Erythroblast (primary cell): ENCODE results near the gene LGALS9C.
"Not testable (repeated sequence)": the region's sequence is repeated elsewhere in the genome, so short reads cannot be mapped to it uniquely, and the experiment has no call there.

Experiments used
- DNase-seq, 2 experiments: peaks; one replicate each; lab custom pipeline; 2025; lab: John Stamatoyannopoulos, UW

The LGALS9C gene

DNA sequence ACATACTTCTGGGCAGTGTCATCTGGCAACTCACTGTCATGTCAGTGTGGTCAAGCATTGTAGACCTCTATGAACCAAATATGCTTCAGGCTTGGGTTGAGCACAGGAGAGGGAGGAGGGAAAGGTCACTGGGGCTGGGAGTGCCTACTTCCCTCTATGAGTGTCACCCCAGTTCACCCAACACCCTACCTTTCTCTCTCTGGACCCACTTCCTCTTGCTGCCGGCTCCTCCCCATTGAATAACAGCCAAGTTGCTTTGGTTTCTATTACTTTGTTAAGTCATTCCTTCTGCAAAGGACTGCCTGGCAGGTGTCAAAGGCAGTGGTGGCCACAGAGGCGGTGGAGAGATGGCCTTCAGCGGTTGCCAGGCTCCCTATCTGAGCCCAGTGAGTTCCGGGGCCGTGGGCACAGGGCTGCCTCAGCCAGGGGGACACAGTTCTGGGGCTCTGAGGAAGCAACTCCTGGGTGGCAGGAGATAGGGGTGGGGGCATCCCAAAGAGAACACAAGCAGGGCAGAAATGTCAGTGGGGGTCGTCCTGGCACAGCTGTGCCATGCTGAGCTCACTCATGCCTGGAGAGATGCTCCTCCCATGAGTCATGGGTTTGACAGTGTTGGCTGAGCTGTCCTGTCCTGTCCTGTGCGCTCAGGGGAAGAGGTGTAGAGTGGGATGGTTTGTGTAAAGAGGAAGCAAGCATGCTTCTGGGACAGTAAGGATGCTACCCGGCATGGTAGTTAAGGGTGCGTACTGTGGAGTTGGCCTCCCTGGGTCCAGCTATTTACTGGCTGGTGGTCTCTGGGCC, at the start of gene LGALS9C:
TSS of gene LGALS9C (plus strand) at position 282 of the 801 bp plus-strand sequence. CDS start at position 348, 66 bp downstream.
- not testable (repeated sequence) for DNase-seq

DNA sequence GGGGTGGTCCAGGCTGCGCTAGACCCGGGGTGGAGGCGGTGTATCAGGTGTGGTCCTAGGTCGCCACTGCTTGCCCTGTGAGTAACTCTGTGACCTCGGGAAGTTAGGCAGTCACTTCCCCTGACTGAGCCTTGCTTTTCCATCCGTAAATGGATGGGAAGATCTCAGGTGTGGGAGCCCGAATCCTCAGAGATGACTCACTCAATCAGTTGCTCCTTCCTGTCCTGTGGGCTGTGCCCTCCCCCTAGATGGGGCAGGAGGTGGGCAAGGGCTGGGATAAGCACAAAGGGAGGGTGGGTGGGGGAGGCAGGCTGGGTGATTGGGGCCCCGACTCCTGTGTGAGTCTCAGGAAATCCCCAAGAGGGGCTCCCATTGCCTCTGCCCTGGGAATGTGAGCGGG, 44.4 kb upstream of the LGALS9C start:
- DNase-seq: not testable (repeated sequence)

DNA sequence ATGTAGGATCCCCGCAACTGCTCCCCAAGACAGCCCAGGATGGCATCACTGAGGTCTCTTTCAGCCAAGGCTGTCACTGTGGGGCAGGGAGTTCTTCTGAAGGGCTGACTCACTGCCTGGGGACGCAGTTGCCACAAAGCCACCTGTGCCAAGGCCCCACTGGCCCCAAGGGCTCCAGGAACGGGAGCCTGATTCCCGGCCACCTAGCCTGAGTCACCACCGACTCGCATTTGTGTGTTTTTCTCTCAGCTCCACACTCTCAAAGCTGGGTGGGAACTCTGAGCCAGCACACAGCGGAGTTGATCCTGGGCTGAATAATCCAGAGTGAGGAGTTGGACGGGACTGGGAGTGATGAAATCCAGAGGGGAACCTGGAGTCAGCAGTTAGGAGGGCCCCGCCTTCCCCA, 37.1 kb upstream of the LGALS9C start:
- DNase-seq: not testable (repeated sequence)

DNA sequence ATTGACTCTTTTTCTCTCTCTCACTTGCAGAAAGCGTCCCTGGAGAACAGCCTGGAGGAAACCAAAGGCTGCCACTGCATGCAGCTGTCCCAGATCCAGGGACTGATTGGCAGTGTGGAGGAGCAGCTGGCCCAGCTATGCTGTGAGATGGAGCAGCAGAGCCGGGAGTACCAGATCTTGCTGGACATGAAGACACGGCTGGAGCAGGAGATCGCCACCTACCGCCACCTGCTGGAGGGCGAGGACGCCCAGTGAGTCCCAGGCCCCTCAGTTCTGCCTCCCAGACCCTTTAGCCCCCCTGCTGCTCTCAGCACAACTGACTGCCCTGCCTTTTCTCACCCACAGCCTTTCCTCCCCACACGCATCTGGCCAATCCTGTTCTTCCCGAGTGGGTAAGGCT, 34.5 kb upstream of the LGALS9C start:
- not testable (repeated sequence) for DNase-seq

DNA sequence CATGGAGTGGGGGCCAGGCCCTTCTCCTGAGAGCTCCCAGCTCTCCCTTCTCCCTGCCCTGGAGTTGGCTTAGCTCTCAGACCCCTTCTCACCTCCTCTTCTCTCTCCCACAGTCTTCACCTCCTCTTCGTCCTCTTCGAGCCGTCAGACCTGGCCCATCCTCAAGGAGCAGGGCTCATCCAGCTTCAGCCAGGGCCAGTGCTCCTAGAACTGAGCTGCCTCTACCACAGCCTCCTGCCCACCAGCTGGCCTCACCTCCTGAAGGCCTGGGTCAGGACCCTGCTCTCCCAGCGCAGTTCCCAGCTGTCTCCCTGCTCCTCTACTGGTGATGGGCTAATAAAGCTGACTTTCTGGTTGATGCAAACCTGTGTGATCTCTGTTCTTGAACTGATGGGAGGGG, 34.1 kb upstream of the LGALS9C start:
- not testable (repeated sequence) for DNase-seq

DNA sequence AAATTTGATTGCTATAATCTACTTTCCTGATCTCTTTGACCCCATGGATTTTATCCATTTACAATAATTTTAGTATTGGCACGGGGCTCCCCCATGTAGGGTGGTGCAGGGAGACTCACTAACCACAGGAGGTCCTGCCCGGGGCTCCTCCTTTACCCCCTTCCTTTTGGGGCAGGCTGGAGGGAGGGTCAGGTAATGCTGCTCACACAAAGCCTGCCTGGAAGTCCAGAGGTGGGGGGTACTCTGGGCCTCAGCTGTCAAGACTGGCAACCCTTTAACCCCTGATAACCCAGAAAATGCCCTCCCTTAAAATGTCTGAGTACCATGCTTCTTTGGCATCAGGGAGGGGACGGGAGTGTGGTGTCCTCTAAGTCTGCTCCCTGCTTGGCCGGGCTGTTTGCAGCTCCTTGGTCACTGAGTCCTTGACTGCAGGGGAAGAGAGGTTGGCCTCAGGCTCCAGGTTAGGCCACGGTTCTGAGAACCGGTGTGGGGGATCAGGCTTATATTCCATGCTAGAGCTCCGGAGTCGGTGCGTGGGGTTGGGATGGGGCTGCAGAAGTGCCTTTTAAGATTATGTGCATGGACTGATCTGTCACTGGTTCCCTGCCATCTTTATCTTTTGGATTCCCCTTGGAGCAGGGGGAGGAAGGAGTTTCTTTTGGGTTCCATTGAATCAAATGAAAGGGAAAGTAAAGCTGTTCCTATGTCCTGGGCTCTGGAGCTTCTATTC, 28.9 kb upstream of the LGALS9C start:
- DNase-seq: not testable (repeated sequence)

DNA sequence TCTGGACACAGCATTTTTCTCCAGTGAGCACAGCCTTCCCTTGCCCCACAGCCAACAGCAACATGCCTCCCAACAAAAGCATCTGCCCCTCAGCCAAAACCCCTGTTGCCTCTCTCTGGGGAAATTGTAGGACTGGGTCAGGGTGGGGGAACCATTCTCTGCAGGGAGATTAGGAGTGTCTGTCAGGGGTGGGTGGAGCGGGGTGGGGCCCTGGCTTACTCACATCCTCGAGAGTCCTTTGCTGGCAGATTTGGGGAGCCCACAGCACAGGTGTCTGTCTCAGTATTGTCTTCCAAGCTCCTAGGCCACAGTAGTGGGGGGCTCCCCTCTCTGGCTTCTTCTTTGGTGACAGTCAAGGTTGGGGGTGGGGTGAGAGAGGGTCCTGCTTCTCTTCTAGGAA, 28.3 kb upstream of the LGALS9C start:
- DNase-seq: not testable (repeated sequence)

DNA sequence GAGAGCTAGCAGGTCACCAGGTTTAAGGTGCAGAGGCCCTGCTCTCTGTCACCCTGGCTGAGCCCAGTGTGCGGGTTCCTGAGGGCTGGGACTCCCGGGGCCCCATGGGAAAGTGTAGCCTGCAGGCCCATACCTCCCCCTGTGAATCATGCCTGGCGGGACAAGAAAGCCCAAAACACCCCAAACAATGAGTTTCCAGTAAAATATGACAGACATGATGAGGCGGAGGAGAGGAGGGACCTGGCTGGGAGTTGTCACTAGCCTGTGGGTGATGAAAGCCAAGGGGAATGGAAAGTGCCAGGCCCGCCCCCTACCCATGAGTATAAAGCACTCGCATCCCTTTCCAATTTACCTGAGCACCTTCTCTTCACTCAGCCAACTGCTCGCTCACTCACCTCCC, 26.8 kb upstream of the LGALS9C start:
- DNase-seq: not testable (repeated sequence)

DNA sequence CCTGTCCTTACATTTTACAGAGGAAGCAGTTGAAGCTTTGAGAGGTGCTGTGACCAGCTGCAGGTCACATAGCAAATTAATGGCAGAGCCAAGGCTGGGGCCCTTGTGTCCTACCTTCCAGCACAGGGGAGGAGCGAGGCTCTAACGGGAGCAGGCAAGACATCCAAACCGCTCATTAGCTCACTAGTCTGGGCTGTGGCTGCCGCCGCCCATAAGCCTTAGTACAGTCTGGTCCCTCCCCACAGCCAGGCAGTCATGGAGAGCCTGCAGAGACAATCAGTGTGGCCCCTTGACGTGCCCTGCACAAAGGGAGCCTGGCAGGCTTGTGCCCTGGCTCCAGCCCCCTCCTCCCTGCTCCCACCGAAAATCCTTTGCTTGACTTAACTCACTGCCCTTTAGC, 25.6 kb upstream of the LGALS9C start:
- DNase-seq: not testable (repeated sequence)

DNA sequence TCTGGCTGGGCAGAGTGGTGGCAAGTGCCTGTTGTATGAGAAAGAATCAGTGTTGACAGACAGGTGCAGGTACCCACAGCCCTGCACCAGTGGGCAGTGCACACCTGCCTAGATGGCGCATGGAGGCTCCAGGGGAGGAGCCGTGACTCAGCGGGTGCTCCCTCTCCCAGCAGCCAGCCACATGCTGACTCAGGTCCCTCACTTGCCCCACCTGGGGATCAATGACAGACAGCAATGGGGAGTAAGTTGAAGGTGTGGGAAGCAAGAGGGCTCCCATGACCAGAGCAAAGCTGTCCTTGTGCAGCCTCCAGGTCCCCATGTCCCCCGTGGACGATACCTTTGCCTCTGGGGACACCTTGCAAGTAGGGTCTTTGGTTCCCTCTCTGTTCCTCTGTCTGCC, 24.6 kb upstream of the LGALS9C start:
- not testable (repeated sequence) for DNase-seq

DNA sequence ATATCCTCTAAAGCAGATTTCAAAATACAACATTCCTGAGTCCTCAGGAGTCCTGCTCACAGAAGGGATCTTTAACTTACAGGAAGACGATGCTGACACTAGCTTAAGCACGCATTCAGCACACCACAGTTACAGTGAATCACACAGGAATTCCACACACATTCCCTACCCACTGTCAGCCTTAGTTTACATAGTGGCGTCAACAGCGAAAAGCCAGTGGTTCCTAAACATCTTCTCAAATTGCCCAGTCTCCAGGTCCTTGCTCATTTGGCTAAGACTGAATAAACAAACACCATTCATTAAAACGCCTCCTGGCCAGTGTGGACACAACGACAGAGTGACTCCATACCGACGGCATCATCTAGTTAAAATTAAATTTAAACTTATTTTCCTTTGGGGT, 17.6 kb upstream of the LGALS9C start:
- DNase-seq: not testable (repeated sequence)

DNA sequence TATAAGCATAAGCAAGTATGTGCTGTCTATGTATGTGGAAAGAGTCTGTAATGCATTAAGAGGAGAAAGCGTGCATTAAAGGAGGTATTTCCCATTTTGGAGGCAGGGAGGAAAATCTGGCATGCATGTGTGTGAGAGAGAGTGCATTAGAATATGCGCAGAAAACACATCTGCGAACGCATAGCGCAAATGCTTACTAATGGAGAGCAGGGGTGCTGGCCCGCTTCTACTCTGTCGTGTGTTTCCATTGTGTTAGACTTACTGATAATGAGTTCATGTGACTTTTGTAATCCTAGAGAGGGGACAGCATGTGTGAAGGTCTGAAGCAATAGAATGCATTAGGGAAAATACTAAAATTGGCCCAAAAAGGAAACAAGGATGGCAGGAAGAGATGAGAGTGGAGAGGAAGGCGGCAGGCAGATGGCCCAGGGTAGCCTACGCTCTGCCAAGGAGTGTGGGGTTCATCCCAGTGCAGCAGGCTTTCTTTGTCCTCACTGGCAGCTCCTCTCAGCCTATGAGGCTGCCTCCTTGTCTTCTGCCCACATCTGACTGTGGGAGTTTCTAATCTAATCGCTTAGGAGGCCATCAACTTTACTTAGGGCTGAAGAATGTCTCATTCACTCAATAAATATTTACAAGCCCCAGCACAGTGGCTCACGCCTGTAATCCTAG, 12.6 kb upstream of the LGALS9C start:
- not testable (repeated sequence) for DNase-seq

DNA sequence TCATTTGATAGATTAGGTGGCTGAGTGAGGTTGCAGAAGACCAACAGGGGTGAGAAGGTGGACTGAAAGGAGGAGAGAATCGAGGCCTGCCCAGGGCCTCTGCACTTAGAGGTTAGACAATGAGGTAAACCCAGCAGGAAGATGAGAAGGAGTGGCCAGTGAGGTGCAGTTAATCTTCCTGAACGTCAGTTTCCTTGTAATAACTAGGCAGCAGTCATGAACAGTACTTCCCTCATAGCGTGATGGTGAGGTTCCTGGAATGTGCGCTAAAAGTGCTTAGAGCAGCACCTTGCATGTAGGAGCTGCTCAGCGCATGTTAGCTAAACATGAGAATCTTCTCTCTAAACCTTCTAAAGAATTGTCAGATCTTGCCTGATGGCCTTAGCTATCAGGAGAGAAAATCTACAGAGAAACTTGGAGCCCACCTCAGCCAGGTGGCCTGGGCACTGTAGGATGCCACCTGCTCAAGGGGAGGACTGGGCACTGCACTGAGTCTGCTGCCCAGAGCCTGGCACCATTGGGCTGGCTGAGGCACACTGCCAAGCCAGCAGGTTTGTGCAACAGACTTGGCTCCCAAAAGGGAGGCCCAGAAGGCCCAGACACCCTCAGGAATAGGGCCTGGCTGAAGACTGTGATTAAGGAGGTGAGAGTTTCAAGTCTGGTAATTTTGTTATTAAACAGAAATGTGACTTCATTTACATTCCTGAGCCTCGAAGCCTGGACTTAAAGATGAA, 10.2 kb upstream of the LGALS9C start:
- DNase-seq: not testable (repeated sequence)

DNA sequence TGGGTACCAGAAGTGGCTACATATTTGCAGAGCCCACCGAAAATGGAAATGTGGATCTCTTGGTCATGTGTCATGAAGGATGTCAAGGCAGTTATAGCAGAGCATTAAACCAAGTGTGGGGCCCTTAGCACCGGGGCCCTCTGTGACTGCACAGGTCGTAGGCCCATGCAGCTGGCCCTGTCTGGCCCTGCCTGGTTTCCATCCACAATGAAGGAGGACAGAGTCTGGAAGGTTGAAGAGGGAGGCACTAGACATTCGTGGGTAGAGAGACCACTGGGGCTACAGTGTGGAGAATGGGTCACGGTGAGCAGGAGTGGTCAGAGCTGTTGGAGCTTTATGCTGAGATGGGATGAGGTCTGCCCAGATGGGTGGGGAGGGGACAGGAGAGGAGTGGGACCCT, 9.6 kb upstream of the LGALS9C start:
- not testable (repeated sequence) for DNase-seq

DNA sequence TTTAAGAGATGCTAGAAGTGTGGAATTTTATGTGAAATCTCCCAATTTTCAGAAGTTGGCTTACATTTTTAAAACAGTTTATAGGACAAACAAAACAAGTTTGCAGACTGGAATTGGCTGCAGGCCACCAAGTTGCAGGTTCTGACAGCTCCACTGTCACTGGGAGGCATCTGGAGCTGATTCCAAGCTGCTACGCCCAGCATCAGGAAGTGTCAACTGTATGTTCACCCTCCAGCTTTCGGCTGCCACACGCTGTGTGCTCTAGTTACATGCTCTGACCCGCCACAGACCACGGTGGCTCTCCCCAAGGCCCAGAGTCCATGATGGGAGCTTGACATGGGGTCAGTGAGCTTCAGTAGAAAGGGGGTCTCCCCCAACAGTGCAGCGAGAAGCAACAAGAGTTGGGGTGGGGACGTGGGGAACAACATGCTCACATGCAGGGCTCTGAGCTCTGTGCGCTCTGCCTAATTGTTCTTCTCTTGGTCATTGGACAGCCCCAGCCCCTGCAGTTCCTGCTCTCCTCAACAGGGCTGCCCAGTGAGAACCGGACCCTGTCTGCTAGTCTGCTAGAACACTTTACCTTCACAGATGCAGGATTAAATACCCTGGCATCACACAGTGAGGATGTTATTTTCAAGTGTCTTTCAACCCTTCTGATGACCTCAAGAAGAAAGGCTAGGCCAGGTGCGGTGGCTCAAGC, 8.0 kb upstream of the LGALS9C start:
- DNase-seq: not testable (repeated sequence)

DNA sequence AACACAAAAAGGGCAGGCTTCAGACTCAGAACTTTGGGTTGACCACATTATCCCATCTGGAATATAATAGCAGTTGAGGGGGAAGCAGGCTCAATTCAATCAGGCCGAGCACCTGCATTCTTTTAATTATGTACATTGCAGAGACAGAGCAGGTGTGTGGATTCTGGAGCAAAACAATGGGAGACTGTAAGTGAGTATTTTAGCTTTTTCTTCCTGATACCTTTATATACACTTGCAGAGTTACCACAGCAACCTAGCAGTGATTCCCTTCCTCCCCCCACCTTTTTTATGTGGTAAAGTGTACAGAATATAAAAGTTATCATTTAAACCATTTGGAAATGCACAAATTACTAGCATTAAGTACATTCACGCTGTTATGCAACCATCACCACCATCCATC, 6.8 kb upstream of the LGALS9C start:
- not testable (repeated sequence) for DNase-seq

DNA sequence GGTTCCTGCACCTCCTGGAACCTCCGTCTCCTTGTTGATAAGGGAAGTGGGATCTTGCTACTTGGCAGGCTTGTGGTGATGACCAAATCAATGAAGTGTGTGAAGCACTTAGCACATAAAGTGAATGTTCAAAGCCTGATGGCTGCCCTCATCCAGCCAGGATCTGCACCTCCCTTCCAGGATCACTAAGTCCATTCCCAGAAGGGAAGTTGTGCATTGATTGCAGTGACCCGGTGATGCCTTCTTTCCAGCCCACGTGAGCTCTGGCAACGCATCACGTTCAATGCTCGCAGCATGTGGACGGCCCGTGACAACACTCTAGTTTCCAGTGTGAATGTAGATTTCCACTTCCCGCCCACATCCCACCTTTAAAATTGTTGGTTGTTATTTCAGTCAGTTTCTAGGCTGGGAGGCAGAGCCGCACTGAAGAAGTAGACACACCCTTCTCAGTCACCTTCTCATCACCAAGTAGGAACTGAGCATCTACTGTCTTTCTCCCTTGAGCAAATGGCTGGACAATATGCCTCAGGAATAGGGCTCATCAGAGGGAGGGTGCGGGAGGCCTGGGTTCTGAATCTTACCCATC, 6.2 kb upstream of the LGALS9C start:
- not testable (repeated sequence) for DNase-seq

DNA sequence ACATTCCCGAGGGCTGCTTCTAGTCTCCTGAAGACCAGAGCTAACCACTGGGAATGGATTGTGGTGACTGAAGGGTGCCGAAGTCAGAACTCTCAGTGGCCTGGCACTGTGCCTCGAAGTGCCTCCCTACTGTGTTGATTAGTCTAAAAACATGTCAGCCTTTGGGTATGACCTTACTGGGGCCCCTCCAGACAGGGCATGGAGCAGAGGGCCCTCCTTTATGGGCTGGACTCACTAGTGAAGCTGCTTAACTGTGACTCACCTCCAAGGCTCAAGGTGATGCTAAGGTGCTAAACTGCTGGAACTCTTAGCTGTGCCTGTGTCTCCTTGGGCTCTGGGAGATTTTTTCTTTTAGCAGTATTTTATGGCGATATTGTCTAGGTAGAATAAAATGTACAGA, 2.6 kb upstream of the LGALS9C start:
- not testable (repeated sequence) for DNase-seq

DNA sequence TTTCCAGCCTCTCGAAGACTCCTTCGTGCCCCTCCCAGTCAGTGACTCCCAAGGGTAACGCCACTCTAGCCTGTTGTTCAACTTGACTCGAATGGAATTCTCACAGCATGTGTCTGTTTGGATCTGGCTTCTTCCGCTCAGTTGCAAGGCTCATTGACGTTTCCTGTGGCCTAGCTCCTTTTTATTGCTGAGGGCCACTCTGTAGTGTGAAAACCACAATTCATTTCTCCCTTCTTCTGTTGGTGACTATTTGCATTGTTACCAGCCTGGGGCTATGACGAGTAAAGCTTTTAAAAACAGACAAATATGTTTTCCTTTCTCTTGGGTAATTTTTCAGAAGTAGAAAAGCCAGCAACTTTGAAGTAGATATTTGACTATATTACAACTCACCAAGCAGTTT, 1.8 kb upstream of the LGALS9C start:
- DNase-seq: not testable (repeated sequence)

DNA sequence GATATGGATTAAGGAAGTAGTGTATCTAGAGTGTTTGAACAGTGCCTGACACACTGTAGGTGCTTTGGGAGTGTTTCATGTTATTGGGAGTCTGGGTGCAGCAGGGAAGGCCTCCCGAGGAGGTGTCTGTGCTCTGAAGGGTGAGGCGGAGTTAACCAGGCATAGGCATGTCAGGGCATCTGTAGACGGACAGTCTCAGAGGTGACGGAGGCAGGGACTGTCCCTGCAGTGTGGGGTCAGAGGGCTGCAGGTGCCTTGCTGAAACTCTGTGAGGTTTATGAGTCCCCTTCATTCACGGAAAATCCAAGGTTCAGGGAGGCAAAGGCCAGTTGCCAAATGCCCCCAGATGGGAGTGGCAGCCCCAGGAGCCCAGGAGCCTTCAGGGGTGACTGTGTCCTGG, 778 bp downstream of the LGALS9C start:
- DNase-seq: not testable (repeated sequence)

DNA sequence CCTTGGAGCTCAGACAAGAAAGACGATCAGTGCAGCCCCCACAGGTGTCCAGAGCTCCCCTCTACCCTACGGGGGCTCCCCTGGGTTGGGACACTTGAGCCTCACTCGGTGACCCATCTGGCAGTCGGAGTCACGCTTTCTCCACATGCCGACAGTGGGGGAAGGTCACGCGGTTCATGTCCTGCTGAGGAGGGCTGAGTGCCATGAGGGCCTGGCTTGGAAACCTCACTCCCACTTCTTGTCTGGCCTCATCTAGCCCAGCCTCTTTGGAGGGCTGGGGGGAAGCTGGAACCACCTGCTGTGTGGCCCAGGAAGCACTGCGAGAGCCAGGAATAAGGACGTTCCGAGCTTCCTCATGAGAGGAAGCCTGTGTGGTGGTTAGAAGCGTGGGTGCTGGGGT, 1.8 kb downstream of the LGALS9C start:
- DNase-seq: not testable (repeated sequence)
